HG02870 (cell line): ENCODE measurements around the gene SPATA3.

Experiments used
- ATAC-seq: cut with Tn5 transposase; IDR thresholded peaks from one replicate; pipeline ENCODE4 v1.9.1; 2021; ENCODE audit warnings: mild to moderate bottlenecking, moderate library complexity; ENCODE audit not compliant: unreplicated experiment

The SPATA3 gene

GRCh38 chr2:230995821-230996220 lies at the start of gene SPATA3:
Gene SPATA3, plus strand, starts transcription at chr2:230996121. Its CDS starts 113 bp downstream, at chr2:230996234.
- no peak for ATAC-seq

GRCh38 chr2:230946429-230947234 lies 49.3 kb upstream of the SPATA3 start:
- ATAC-seq: no peak

GRCh38 chr2:230947235-230947576 lies 48.7 kb upstream of the SPATA3 start:
- no peak for ATAC-seq

- ATAC-seq: peak; percentile 33
Observed at GRCh38 chr2:230947908-230948365, 48.0 kb upstream of the SPATA3 start.

- ATAC-seq: peak; percentile 62
Observed at GRCh38 chr2:230949966-230950873, 45.7 kb upstream of the SPATA3 start.

- ATAC-seq: no peak
Observed at GRCh38 chr2:230950874-230951339, 45.0 kb upstream of the SPATA3 start.

- no peak for ATAC-seq
Observed at GRCh38 chr2:230951396-230951795, 44.5 kb upstream of the SPATA3 start.

GRCh38 chr2:230952226-230952956 lies 43.5 kb upstream of the SPATA3 start:
- no peak for ATAC-seq

GRCh38 chr2:230953845-230954244 lies 42.1 kb upstream of the SPATA3 start:
- no peak for ATAC-seq

- ATAC-seq: no peak
Observed at GRCh38 chr2:230954746-230955145, 41.2 kb upstream of the SPATA3 start.

- no peak for ATAC-seq
Observed at GRCh38 chr2:230955163-230955737, 40.7 kb upstream of the SPATA3 start.

- peak; percentile 65 for ATAC-seq
Observed at GRCh38 chr2:230956827-230957755, 38.8 kb upstream of the SPATA3 start.

- ATAC-seq: no peak
Observed at GRCh38 chr2:230957756-230958391, 38.0 kb upstream of the SPATA3 start.

- no peak for ATAC-seq
Observed at GRCh38 chr2:230958820-230959756, 36.8 kb upstream of the SPATA3 start.

- no peak for ATAC-seq
Observed at GRCh38 chr2:230960026-230960425, 35.9 kb upstream of the SPATA3 start.

GRCh38 chr2:230961091-230961491 lies 34.8 kb upstream of the SPATA3 start:
- ATAC-seq: no peak

GRCh38 chr2:230964136-230964730 lies 31.7 kb upstream of the SPATA3 start:
- ATAC-seq: no peak

- ATAC-seq: no peak
Observed at GRCh38 chr2:230967113-230967512, 28.8 kb upstream of the SPATA3 start.
